HG02763 (cell line): ENCODE data around the gene CPNE4.

Experiments used
- ATAC-seq: cut with Tn5 transposase; IDR thresholded peaks from one replicate; pipeline ENCODE4 v1.9.1; 2021; ENCODE audit warnings: mild to moderate bottlenecking, moderate library complexity; ENCODE audit not compliant: unreplicated experiment

The CPNE4 gene

DNA sequence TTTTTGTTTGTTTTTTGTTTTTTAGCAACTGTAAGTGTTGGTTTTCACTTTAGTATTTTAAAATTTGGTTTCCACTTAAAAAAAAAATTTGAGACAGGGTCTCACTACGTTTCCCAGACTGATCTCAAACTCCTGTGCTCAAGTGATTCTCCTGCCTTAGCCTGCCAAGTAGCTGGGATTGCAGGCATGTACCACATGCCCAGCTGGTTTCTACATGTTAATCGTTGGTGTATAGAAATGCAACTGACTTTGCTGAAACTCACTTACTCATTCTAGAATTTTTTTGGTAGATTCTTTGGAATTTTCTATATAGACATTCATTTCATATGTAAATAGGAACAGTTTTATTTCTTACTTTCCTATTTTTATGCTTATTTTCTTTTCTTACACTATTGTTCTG, 287.3 kb downstream of the CPNE4 start:
- ATAC-seq, result no peak

DNA sequence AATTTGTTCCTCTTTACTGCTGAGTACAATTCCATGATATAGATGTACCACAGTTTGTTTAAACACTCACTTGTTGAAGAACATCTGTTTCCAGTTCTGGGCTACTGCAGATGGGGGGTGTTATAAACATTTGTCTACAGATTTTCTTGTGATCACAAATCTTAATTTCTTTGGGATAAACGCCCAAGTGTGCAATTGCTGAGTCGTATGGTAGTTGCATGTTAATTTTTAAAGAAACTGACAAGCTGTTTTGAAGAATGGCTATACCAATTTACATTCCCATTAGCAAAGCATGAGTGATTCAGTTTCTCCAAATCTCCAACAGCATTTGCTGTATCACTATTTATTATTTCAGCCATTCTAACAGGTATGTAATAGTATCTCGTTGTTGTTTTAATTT, 290.0 kb downstream of the CPNE4 start:
- no peak for ATAC-seq

DNA sequence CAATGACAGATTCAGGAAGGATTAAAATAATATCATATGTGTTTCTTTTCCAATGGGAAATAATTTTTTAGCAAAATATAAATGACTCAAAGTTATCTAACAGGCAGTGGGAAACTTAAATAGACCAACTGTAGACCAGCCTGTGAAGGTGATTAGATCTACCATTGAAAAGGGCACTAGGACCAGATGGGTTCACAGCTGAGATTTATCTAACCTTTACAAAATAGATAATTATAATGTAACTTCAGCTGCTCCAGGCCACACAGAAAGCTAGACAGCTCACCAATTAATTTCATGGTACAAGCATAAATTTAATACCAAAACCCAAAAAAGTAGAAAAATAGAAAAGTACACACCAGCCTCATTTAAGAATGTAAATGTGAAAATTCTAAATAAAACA, 291.7 kb downstream of the CPNE4 start:
- no peak for ATAC-seq

DNA sequence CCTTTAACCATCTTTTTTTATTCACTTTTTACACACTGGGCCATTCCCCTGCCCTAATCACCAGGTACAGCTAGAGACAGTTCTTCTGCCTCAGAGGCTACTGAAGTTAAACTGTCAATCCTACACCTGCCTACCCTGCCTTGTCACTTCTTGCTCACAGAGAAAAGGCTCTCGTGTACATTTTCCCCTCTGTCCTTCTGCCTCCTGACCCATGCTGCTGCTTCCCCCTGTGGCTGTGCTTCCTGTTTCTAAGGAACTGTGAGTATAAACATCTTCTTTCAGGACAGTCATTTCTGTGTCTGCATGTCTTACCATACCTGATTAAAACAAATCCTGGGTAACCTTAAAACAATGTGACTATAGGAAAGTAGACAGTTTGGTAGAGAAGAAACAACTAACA, 295.6 kb downstream of the CPNE4 start:
- no peak for ATAC-seq

DNA sequence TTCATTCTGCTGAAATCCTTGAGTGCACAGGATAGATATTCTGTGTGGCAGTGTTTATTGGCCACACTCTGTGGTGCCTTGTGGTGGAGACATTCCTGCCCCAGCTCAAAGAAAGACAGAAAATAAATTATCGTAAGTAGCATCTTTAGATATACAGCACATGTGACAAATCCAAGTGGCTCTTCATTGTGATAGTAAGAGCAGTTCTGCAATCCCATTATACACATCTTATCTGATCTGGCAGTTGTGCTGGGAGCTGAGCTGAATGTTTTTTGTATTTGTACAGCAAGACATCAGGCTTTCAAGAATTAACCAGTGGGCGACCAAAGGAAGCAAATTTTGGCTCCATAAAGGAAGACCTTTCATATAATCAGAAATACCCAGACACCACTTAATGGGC, 296.7 kb downstream of the CPNE4 start:
- ATAC-seq, result no peak

DNA sequence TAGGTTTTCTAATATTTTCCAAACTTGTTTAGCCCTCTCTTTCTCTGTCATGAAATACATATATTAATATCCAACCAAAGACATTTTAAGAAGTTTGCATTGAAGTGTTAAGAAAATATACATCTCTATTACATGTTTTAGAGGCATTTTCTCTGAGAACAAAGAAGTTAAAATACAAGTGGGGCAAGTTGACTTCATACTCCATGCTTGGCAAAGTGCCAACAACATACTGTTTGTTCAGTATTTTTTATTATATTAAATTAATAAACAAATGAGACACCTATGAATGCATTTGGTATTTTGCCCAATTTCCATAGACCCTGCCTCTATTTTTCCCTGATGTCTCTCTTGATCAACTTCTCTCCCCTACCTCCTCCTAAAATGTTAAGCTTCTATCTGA, 299.3 kb downstream of the CPNE4 start:
- no peak for ATAC-seq

DNA sequence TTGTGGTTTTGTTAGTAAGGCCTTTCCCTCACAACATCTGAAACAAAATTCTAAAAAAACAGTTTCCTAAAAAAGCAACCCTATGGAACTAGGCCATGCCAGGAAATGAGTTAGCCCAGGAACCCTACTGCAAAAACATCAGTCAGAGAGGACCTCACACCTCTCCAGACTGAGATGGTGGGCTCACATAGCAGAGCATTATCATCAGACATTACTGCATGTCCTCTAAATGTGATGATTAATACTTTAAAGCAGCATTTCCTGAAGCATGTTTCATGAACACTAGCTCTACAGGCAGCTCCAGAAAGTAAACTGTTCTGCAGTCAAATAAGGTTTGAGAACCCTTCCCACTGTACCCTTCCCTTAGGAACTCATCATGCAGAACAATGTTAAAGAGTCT, 299.7 kb downstream of the CPNE4 start:
- ATAC-seq, result no peak

DNA sequence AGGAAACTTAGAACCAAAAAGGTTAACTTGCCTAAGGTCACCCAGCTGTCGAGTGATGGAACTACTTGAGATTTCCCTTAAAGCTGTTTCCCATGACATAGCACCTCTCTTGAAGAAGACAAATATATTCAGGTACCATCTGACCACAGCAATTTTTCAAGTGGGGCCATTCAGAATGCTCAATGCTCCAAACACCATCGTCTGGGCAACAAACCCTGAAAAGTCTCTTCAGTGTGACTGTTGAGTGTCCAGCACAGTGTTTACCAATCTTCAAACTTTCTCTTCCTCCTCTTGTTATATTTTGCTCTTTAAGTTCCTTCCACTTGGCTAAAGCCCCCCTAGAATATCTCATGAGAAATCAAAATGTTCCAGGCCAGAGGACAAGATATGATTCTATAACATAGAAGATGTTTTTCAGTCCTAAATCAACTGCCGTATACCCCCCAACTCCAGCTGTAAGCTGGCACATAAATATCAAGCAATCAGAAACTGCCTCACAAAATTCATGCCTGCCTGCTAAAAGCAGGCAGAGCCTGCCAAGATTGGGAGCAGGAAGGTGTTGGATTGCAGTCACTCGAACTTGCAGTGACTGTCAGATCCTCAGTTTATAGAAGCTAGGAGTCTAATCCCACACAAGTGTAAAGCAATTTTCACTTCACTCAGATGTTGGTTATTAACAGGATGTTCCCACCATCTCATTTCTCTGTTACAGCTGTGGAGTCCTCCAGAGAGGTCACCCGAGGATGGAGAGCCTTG, 301.6 kb downstream of the CPNE4 start:
- ATAC-seq, result no peak

DNA sequence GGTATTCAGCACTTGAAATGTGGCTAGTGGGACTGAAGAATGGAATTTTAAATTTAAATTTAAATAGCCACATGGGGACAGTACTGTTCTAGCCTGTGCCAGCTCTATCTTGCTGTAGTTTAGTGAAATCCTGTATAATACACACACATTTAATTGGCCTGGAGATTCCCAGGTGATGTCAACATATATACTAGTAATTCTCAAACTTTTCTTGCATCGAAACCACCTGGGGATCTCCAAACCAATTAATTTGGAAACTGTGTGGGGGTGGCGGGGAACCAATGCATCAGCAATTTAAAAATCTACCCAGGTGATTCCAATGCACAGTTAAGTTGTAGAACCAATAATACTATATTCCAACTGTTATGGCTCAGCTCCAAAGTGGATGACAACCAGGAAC, 303.1 kb downstream of the CPNE4 start:
- ATAC-seq, result no peak

DNA sequence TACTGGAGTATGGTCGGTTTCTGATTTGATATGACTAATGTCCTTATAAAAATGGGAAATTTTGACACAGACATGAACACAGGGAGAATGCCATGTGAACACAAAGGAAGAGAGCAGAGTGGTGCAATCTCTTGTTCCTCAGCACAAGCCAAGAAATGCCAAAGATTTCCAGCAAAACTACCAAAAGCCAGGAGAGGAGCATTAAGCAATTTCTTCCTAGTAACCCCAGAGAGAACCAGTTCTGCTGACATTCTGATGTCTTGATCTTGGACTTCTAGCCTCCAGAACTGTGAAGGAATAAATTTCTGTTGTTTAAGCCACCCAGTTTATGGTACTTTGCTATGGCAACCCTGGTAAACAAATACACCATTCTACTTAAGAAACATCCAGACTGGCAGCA, 304.2 kb downstream of the CPNE4 start:
- ATAC-seq, result no peak

DNA sequence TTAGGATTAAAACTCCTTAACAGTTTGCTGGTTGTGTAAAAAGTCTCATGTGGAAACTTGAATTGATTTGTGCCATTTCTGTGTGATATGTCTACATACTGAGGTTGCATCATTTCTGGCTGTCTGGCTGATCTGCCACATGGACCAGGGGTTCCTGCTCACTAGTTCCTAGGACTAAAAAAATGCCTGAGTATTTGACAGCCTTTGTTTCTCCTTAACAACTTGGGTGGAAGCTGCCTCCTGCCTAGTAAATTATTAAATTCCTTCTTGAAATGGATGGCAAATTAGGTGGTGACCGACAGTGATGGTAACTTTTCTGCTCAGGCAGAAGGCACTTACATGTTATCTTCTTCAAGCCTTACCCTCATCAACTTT, 305.2 kb downstream of the CPNE4 start:
- ATAC-seq, result no peak

DNA sequence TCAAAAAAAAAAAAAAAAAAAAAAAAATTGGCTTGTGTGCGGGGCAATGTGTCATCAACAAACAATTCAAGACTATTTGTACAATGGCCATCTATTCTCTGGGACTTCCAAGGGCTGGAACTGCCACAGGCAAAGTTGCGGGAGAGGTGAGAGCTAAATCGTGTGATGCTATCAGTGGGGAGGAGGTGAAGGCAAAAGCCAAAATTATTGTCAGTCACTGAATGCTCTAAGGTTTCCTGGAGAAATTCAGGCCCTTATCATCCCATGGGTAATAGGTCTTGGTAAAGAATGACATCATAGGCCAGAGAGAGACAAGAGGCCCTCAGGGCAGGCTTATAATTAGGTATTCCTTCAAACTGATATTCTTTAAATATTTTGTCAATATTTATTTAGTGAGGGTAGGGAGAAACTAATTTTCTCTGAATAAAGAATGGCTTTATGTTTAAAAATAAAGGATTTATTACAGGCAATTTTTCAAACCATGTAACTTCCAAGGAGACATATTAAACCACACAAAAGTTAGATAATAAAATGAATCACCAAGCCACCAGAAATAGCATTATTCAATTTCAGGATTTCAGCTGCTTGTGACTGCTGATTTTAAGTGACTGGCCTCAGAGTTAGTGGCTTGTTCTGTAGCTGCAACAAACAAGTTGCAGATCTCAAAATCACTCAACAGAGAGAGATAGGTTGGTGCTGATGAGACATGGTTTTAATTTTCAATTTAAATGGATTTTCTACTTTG, 305.7 kb downstream of the CPNE4 start:
- ATAC-seq, result no peak

DNA sequence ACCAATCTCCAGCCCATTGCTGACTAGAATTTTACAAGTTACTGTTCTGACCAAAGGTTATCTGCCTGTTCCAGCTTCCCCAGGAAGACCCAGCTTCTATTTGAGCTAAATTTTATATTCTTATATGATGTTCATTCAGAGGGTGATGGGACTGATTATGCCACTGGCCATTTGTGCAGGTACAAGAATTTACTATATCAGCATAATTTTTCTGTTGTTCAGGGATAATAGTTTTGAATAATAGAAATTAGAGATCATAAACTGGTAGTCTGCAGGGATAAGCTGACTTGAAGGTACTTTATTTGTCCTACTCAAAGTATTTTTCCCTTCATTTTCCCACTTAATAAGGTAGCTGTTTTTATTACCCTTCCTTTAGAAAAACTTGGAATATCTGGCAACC, 309.4 kb downstream of the CPNE4 start:
- ATAC-seq, result no peak

DNA sequence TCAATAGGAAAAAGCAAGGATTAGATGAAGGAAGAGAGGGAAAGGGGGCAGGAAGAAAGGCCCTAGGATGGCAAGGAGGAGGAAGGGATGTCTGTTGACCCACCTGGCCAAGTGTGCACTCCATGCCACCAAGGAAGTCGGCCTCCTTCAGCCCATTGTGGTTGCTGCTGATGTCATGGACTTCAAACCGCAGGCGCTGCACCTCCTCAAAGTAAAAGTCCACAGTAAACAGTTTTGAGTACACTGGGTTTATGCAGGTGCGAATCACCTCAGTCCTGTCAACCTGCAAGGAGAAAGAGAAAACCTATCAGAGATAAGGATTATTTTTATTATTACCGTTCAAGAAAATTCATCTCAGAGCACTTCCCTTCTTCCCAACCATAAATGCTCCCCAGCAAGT, 311.5 kb downstream of the CPNE4 start:
- no peak for ATAC-seq

DNA sequence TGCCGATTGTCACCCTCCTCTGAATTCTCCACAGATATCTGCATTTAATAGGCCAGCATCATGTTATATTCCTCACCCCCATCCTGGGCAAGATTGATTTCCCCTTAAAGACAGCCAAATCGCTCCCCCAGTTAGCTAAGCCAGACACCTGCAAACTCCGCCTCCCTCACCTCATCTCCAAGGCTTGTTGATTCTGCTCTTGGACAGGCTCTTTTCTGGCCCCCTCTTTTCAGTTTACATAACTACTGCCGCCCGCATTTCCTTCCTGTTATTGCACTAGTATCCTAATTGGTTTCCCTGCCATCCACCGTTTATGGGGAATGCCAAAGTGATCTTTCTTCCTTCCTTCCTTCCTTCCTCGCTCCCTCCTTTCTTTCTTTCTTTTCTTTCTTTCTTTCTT, 317.3 kb downstream of the CPNE4 start:
- no peak for ATAC-seq

DNA sequence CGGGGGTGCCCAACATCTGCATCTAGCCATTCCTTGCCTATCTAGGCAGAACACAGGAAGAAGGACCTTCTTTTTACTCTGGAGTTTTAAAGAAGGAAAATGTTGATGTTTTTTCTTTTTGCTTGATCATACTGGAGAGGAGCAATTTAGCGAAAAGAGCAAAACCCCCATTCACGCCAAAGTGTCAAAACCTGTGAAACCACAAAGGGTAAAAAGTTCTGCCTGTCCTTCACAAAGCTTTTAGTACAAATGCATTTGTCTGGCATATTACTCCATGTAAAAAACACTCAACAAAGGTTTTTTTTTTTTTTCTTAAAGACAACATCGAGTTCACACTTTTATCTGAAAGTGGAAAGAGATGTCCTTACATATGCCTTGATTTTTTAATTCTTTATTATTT, 317.9 kb downstream of the CPNE4 start:
- no peak for ATAC-seq

DNA sequence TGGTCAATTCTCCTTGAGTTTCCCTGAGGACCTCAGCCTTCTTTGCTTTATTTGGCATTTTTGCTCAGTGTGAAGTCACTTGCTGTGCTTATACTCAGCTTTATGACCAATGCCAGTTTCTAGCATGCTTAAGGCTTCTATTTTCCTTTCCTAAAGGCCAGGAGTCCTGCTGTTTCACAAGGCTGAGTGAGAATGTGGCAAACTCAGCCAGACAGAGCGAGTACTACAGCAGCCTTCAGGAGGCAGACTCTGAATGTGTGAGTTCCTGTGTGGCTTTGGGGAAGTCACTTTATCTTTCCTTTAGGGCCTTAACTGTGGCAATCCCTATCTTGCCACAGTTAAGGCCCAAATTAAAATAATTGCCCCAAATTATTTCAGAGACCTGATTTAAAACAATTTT, 318.8 kb downstream of the CPNE4 start:
- no peak for ATAC-seq

DNA sequence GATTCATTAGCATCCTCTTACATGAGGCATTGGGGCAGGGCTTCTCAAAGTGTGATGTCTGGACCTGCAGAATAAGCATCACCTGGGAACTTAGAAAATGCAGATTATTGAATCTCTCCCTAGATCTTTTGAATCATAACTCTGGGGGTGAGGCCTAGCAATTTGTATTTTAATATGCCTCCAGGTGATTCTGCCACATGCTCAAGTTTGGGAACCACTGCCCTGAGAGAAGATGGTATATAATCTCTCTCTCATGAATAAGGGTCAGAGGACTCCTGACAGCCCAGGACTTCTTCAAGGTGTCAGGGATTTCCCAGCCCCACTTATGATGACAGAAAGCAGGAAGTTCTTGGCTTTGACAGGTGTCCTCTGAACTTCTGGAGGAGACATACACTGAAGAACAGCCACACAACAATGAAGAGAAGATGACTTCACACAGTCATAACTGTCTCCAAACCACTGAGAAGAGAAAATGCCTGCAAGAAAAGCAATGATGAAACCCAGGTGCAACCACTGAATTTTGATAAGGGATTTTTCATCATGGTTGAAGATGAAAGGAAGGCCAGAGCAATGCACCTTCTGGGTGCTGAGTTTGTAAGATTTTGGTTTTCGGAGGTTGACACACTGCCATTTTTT, 320.1 kb downstream of the CPNE4 start:
- peak; percentile 59 for ATAC-seq

DNA sequence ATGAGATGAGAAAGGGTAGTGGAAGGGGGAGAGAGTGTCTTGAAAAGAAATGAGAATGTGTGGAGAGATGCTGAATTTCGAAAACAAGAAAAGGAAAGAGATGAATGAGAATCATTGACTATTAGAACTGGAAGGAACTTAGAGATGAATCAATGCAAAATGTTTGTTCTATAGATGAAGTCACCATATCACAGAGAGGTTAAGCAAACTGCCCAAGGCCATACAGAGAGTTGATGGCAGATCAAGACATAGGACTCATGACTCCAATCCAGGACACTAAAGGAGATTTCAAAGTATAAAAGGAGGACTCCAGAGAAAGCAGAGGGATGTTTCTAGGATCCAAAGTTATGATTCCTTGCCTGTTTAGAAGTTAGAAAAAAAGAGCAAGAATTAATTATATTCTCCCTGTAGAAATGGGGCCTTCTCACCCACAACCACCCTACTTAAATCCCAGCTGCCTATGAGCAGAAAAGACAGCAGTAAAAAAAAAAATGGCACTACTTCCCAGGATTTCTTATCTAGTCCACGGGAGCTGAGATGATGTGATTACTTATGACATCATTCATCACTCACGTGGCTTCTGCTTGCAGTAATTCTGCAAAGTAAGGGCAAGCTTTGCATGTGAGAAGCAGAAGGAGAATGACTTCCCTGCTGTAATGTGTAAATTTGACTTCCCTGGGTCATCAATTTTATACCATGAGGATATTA, 321.2 kb downstream of the CPNE4 start:
- ATAC-seq, result no peak

DNA sequence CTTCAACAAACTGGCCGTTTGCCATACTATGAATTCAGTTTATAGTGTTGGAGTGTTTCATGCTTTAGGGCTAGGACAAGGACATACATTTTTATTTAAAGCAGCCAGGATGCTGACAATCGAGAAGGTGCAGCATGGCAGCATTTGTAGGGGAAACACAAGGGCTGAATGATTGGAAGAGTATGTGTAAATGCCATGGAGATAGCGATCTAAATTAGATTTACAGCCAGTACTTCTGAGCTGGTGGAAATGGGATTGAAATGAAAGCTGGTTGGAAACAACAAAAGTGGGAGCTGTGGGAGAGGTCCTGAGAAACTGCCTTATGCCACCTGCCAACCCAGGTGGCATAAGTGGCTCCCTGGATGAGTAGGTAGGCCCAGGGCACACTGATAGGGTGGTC, 322.2 kb downstream of the CPNE4 start:
- no peak for ATAC-seq

DNA sequence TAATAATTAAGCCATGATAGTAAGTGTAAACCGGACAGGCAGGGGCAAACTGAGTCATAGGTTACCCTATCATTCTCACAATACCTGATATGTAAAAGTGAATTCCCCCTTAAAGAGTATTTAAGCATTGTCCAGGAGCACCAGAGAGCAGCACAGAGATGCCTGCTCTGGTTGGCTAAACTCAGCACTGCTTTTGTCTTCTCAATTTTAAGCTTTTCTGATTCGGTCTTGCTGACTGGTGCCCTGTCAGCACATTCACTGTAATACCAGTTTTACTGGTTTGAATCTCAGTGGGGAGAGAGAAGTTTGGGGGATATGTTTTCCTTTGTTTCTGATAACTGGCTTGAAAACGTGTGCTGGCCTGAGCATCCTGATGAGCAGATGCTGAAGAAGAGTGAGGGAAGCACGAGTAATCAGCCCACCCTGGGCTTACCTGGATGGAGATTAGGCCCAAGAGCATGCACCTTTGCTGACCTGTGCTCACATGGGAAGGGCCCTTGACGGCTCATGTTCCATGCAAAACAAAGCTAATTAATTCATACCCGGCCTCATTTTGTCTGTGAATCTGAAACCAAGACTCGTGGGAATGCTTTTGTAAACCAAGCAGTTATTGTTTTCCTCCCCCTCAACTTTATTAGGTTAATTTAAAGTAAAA, 323.6 kb downstream of the CPNE4 start:
- ATAC-seq, result no peak
